DOHH2 (cell line): ENCODE results near the gene PNPLA8.

ENCODE experiments used
- CTCF ChIP-seq: fragments of 200-600 bp; sonication (generic); IDR thresholded peaks from one replicate; pipeline ENCODE4 v1.5.1; 2014; ENCODE audit warnings: antibody characterized with exemption, mild to moderate bottlenecking, low read depth, low read length; ENCODE audit not compliant: poor library complexity, severe bottlenecking
- EZH2phosphoT487 ChIP-seq: fragments of 200-600 bp; sonication (generic); IDR thresholded peaks from 2 replicates; pipeline ENCODE4 v1.6.1; 2017; ENCODE audit warnings: borderline replicate concordance, mild to moderate bottlenecking, antibody characterized with exemption, low read length, moderate library complexity, mixed read lengths

- no peak for TF ChIP-seq CTCF
- no peak for TF ChIP-seq EZH2phosphoT487
Observed at GRCh38 chr7:108541478-108541877, 15.5 kb upstream of the PNPLA8 start.
